GM18858 (cell line): ENCODE measurements around the gene SH2D5.
"Not testable (repeated sequence)": the region's sequence is repeated elsewhere in the genome, so short reads cannot be mapped to it uniquely, and the experiment has no call there.

Experiments used
- ATAC-seq: cut with Tn5 transposase; IDR thresholded peaks from one replicate; pipeline ENCODE4 v1.9.1; 2021; ENCODE audit not compliant: unreplicated experiment

Gene SH2D5

DNA sequence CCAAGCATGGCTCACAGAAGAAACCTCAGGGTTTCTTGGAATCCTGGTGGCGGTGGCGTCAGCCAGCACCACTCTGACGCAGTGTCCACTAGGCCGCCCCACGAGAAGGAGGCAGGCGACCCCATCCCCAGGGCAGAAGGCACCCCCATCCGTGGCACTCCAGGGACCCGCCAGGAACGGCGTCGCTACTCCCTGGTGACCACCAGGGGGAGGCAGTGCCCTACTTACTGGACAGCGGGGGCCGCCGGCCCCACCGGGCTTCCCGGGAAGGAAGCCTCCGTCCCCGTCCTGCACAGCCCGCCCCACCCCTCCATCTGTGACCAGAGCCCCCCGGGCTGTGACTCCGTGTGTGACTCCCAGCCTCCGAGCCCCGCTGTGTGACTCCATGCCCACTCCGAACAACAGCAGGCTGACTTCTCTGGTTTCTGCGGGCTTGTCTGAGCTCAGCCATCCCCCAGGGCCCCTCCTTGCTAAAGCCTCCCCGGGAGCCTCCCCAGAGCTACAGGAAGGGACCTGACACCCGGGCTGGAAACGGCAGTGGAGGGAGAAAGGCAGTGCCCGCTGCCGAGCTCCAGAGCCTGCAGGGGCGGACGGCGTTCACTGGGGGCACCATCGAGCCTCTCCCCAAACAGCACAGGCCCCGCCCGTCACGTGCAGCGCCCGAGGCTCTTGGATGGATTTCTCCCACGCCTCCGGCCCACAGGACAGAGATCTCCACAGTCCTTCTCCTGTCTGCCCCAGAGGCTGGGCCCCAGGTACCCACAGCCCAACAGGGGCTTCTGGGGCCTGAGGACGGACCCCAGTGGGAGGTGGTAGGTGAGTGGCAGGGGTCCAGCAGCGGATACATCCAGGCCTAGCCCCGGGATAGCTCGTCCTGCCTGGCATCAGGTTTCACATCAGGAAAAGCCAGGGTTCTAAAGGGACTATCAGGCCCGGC lies 35.8 kb downstream of the SH2D5 start:
- no peak for ATAC-seq

DNA sequence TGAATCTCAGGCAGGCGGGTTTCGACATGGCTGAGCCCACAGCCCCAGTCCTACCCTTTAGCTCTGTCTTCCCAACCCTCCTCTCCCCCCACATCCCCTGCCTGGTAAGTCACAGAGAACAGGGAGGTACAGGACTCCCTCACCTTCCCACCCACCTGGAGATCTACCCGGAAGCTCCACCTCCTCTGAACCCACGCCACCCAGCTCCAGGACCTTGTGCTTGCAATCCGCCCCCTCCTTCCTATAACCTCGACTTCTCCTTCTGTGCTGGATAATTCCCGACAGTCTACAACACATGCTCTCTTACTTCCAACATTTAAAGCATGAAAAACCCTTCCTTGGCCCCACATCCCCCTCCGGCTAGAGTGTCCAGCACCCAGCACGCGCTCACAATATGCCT lies 37.0 kb downstream of the SH2D5 start:
- no peak for ATAC-seq

GRCh38 chr1:20693623-20694022 lies 38.9 kb downstream of the SH2D5 start:
- ATAC-seq = no peak

DNA sequence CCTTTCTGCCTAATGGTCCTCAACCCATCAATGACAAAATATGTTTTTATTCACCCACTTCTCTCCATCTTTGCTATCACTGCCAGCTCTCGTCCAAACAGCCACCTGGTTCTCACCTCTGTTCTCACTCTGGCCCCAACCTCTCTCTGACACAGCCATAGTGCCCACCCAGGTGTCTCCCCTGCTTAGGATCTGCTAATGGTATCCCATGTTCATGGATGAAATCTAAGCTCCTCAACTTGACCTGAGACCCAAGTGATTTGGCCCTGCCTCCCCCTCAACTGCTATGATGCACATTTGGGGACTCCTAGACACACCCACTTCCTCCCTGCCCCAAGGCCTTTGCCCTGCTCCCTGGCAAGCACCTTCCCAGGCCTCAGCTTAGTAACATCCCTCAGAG lies 40.6 kb downstream of the SH2D5 start:
- ATAC-seq = no peak

GRCh38 chr1:20689645-20690056 lies 42.9 kb downstream of the SH2D5 start:
- no peak for ATAC-seq

DNA sequence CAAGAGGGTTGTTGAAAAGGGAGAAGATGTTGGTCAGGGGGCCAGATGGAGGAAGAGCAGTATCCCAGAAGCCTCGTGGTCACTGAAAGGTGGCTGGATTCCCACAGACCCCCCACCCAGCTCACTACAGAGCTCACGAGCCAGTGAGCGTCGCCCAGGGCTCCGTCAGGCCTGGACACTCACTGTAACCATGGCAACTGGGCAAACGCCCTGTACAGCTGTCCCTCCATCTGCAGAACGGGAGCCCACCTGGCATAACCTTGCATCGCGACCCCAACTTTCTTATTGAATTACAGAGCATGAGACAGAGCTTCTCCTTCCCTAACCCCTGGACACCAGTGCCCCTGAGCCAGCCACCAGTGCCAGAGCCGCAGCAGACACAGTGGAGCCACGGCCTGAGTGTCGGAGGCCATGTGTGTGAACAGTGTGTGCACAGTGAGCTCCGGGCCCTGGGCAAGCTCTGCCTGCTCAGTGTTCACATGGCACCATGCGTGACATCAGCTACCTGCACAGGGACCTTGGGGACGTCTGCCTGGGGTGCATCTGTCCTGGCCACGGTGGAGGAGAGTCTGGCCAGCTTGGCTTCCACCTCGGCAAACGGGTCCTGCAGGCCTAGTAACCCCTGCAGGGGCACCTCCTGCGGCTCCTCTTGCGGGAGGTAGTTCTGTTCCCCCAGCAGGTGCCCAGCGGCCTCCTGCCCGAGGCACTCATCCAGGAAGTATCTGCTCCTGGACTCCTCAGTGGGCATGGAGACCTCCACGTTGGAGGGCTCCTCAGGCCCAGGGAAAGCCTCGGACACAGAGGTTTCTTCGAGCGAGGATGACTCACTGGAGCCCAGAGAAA lies 45.4 kb downstream of the SH2D5 start:
- no peak for ATAC-seq

DNA sequence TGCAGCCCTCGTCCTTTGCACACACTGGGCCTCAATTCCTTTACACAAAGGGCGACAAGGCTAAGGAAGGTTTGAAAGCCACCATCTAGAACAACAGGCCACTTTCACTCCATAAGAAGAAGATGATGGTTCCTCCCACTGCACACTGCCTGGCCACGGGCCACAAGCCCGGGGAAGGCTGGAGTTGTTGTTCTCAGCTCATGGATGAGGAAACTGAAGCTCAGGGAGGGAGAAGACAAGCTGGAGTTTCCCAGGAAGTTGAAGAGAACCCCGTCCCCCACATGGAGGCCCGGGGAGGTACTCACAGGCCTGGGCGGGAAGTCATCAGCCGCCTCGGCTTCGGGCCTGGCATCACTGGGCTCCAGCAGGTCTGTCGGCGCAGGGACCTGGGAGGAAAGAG lies 46.8 kb downstream of the SH2D5 start:
- ATAC-seq = no peak

DNA sequence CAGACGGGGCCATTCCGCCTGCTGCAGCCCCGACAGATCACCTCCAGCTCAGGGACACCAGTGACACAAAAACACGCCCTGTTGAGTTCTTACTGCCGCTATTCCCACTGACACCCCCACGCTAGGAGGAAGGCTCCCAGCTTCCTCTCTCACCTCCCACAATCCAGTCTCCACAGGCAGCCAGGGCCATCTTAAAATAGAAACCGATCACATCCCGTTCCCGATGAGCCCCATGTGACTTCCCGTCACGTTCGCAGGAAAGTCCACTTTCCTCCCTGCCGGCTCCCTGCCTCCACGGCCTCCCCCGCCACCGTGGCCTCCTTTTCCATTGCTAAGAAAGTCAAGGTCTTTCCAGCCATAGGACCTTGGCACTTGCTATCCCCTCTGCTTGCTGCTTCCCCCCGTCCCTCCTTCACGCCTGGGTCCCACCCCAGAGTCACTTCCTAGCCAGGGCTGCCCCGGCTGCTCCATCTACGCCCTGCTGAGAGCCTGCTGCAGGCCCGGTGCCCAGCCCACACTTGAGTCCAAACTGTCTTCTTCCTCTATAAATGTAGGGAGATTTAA lies 47.3 kb downstream of the SH2D5 start:
- no peak for ATAC-seq

DNA sequence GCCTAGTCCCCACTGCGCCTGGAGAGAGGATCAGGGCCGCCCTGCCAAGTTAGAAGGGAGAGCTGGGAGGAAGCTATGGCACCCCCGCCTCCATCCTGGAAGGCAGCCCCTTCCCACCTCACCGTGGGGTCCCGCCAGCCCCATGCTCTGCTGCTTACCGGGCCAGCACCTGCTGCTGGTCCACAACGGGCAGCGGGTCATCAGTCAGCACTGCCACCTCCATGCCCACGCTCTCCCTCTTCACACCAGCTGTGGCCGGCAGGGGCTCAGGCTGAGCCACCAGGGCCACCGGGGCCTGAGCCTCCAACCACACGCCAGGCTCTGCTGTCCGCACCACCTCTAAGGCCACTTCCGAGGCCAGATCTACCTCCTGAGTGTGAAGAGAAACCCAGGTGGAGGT lies 47.9 kb downstream of the SH2D5 start:
- ATAC-seq = no peak

- ATAC-seq = no peak
Observed at GRCh38 chr1:20684050-20684620, 48.4 kb downstream of the SH2D5 start.

DNA sequence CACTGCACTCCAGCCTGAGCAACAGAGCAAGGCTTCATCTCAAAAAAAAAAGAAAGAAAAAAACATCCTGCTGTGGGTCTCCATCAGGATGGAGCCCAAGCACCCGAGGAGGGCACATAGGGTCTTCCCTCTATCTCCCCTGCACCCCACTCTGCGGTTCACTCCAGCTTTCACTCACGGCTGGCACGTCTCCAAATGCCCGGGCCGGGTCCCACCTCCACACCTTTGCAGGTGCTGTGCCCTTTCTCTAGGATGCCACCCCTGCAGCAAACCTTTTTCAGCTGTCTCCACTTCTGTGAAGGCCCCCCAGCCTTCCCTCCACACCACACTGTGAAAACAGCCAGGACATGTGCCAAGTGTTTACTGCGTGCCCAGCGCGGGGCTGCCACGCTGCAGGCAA lies 48.9 kb downstream of the SH2D5 start:
- ATAC-seq = no peak

- no peak for ATAC-seq
Observed at GRCh38 chr1:20682571-20683236, 49.8 kb downstream of the SH2D5 start.

DNA sequence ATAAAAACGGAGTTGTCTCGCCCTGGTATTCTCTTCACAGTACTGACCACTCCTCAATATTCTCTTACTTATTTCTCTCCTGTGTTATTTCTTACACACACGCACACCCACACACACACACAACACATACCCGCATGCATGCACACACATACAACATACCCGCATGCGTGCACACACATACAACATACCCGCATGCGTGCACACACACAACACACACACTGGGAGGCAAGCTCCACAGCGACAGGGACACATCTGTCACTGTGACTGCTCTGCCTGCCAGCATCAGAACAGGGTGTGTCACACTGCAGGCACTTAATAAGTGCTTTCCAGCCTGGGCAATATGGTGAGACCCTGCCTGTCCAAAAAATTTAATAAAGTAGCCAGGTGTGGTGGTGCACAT lies 50.5 kb downstream of the SH2D5 start:
- no peak for ATAC-seq

DNA sequence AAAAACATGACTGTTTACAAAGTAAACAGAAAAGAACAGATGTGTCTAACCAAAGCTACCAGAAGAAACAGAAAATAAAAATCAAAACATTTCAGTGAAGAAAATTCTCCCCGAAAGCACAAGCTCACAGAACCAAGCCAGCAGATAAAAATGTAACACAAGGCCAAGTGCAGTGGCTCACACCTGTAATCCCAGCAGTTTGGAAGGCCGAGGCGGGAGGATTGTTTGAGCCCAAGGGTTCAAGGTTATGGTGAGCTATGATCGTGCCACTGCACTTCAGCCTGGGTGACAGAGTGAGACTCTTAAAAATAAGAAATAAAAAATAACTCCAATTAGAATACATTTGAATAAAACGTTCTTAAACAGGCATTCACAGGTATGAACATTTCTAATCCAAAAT lies 52.2 kb downstream of the SH2D5 start:
- no peak for ATAC-seq

- ATAC-seq = no peak
Observed at GRCh38 chr1:20678599-20678998, 53.9 kb downstream of the SH2D5 start.

- ATAC-seq = not testable (repeated sequence)
Observed at GRCh38 chr1:20673626-20674025, 58.9 kb downstream of the SH2D5 start.

- ATAC-seq = no peak
Observed at GRCh38 chr1:20672265-20672632, 60.3 kb downstream of the SH2D5 start.

DNA sequence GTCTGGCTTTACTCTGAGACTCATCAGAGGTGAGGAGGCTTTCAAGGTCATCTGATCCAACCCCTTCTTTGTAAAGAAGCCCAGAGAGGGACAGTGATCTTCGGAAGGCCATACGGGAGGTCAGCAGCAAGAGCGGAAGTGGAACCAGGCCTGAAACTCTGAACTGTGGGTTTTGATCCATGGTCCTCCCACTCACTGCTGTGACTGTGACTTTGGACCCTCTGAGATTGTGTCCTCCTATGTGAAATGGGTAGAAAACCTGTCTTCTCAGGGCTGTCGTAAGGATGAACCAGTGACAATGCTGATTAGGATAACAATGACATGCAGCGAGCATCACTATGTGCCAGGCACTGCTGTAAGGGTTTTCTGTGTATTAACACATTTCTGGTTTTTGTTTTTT lies 61.6 kb downstream of the SH2D5 start:
- no peak for ATAC-seq
